Skeletal muscle tissue (tissue), 4 donors: ENCODE data around the gene FSTL4. TPM values are rescaled to one million over a fixed set of nuclear protein-coding genes. Genes with fewer than 3 reads are reported as not detected.

Experiments used
- H3K27ac ChIP-seq: one replicate; pipeline ENCODE4 v1.7.0; 2013; ENCODE audit warnings: mild to moderate bottlenecking, low read depth, low read length, inconsistent platforms
- H3K27me3 ChIP-seq, 3 donors: one replicate each; pipeline ENCODE4 v1.7.0; 2013; ENCODE audit warnings: low read length in 3 of 3; ENCODE audit not compliant: control insufficient read depth in 3 of 3, insufficient read depth in 3 of 3
- H3K36me3 ChIP-seq, 3 donors: one replicate each; pipeline ENCODE4 v1.7.0; 2013; ENCODE audit warnings: low read length in 3 of 3; ENCODE audit not compliant: control insufficient read depth in 3 of 3, insufficient read depth in 3 of 3
- H3K4me1 ChIP-seq, 3 donors: one replicate each; pipeline ENCODE4 v1.7.0; 2013; ENCODE audit warnings: low read length in 3 of 3, mild to moderate bottlenecking in 3 of 3; ENCODE audit not compliant: control insufficient read depth in 3 of 3, insufficient read depth in 3 of 3
- H3K4me3 ChIP-seq, 3 donors: one replicate each; pipeline ENCODE4 v1.7.0; 2013; ENCODE audit warnings: low read length in 3 of 3
- H3K9ac ChIP-seq, 3 donors: one replicate each; pipeline ENCODE4 v1.7.0; 2013; ENCODE audit warnings: low read length in 3 of 3, mild to moderate bottlenecking in 3 of 3, moderate library complexity in 2 of 3, low read depth in 1 of 3
- H3K9me3 ChIP-seq, 3 donors: one replicate each; pipeline ENCODE4 v1.7.0; 2013; ENCODE audit warnings: low read length in 3 of 3; ENCODE audit not compliant: control insufficient read depth in 3 of 3
- total RNA-seq: library from RNA; depleted of rRNA; stranded (reverse); fragments of >200 nt; gene quantifications from one replicate; pipeline ENCODE4 v1.2.3, GENCODE V29; 2014
- donor health status: Osteomylitis.

The FSTL4 gene
- total RNA-seq, 1 donor from 2014 or later, result 1.0 TPM

- no peak overlapping the region for H3K9ac ChIP-seq
- no peaks in the 10 kb centered on the region for H3K36me3 ChIP-seq
Measured at GRCh38 chr5:133307275-133307674, 305.1 kb downstream of the FSTL4 start.

GRCh38 chr5:133304707-133305216 is 307.6 kb downstream of the FSTL4 start:
- Histone ChIP-seq H3K9me3 (no peaks in the 10 kb centered on the region), H3K27ac (no peak overlapping the region), H3K4me1 (no peaks in the 10 kb centered on the region), H3K36me3 (no peaks in the 10 kb centered on the region), H3K4me3 (no peak overlapping the region), H3K27me3 (peaks cover 0 to 4% (median 4%) of the 10 kb centered on the region in 3 donors), H3K9ac (no peak overlapping the region)

More at GRCh38 chr5:133307275-133307674, 305.1 kb downstream of the FSTL4 start:
- H3K9me3 ChIP-seq, result no peaks in the 10 kb centered on the region
- no peak overlapping the region for H3K4me3 ChIP-seq
- H3K27ac ChIP-seq, result no peak overlapping the region
- peaks cover 0 to 4% (median 0%) of the 10 kb centered on the region in 3 donors for H3K27me3 ChIP-seq
- no peaks in the 10 kb centered on the region for H3K4me1 ChIP-seq

GRCh38 chr5:133304178-133304577 is 308.2 kb downstream of the FSTL4 start:
- Histone ChIP-seq H3K27me3 (peaks cover 0 to 4% (median 4%) of the 10 kb centered on the region in 3 donors), H3K36me3 (no peaks in the 10 kb centered on the region), H3K9me3 (no peaks in the 10 kb centered on the region), H3K4me3 (no peak overlapping the region), H3K27ac (no peak overlapping the region), H3K4me1 (no peaks in the 10 kb centered on the region), H3K9ac (no peak overlapping the region)

GRCh38 chr5:133303298-133303697 is 309.0 kb downstream of the FSTL4 start:
- Histone ChIP-seq H3K36me3 (no peaks in the 10 kb centered on the region), H3K27me3 (peaks cover 0 to 4% (median 4%) of the 10 kb centered on the region in 3 donors), H3K4me1 (no peaks in the 10 kb centered on the region)

GRCh38 chr5:133299728-133300127 is 312.6 kb downstream of the FSTL4 start:
- no peaks in the 10 kb centered on the region for H3K4me1 ChIP-seq
- no peak overlapping the region for H3K27ac ChIP-seq
- no peaks in the 10 kb centered on the region for H3K36me3 ChIP-seq
- no peaks in the 10 kb centered on the region for H3K9me3 ChIP-seq
- H3K4me3 ChIP-seq, result no peak overlapping the region
- H3K27me3 ChIP-seq, result peaks cover 0 to 10% (median 5%) of the 10 kb centered on the region in 3 donors
- no peak overlapping the region for H3K9ac ChIP-seq

More at GRCh38 chr5:133303298-133303697, 309.0 kb downstream of the FSTL4 start:
- Histone ChIP-seq H3K27ac (no peak overlapping the region), H3K9me3 (no peaks in the 10 kb centered on the region), H3K9ac (no peak overlapping the region), H3K4me3 (no peak overlapping the region)

GRCh38 chr5:133299021-133299420 is 313.3 kb downstream of the FSTL4 start:
- H3K4me1 ChIP-seq, result no peaks in the 10 kb centered on the region
- H3K27ac ChIP-seq, result no peak overlapping the region
- no peaks in the 10 kb centered on the region for H3K36me3 ChIP-seq
- peaks cover 0 to 15% (median 5%) of the 10 kb centered on the region in 3 donors for H3K27me3 ChIP-seq
- H3K9ac ChIP-seq, result no peak overlapping the region
- H3K9me3 ChIP-seq, result no peaks in the 10 kb centered on the region
- H3K4me3 ChIP-seq, result no peak overlapping the region

GRCh38 chr5:133298447-133298846 is 313.9 kb downstream of the FSTL4 start:
- no peak overlapping the region for H3K4me3 ChIP-seq
- no peak overlapping the region for H3K9ac ChIP-seq
- H3K27ac ChIP-seq, result no peak overlapping the region
- H3K9me3 ChIP-seq, result no peaks in the 10 kb centered on the region
- H3K4me1 ChIP-seq, result no peaks in the 10 kb centered on the region
- no peaks in the 10 kb centered on the region for H3K36me3 ChIP-seq
- H3K27me3 ChIP-seq, result peaks cover 0 to 15% (median 5%) of the 10 kb centered on the region in 3 donors

- no peak overlapping the region for H3K4me3 ChIP-seq
- no peaks in the 10 kb centered on the region for H3K36me3 ChIP-seq
- H3K4me1 ChIP-seq, result no peaks in the 10 kb centered on the region
- no peaks in the 10 kb centered on the region for H3K9me3 ChIP-seq
- H3K27ac ChIP-seq, result no peak overlapping the region
- peaks cover 0 to 15% (median 5%) of the 10 kb centered on the region in 3 donors for H3K27me3 ChIP-seq
- H3K9ac ChIP-seq, result no peak overlapping the region
Measured at GRCh38 chr5:133297293-133297692, 315.0 kb downstream of the FSTL4 start.

- no peaks in the 10 kb centered on the region for H3K9me3 ChIP-seq
- peaks cover 0 to 15% (median 5%) of the 10 kb centered on the region in 3 donors for H3K27me3 ChIP-seq
- no peak overlapping the region for H3K9ac ChIP-seq
- H3K4me3 ChIP-seq, result no peak overlapping the region
- H3K27ac ChIP-seq, result no peak overlapping the region
- H3K4me1 ChIP-seq, result no peaks in the 10 kb centered on the region
- H3K36me3 ChIP-seq, result no peaks in the 10 kb centered on the region
Measured at GRCh38 chr5:133296624-133297023, 315.7 kb downstream of the FSTL4 start.

GRCh38 chr5:133295520-133295919 is 316.8 kb downstream of the FSTL4 start:
- no peak overlapping the region for H3K9ac ChIP-seq
- no peaks in the 10 kb centered on the region for H3K9me3 ChIP-seq

More at GRCh38 chr5:133295520-133295919, 316.8 kb downstream of the FSTL4 start:
- H3K27ac ChIP-seq, result no peak overlapping the region
- no peak overlapping the region for H3K4me3 ChIP-seq
- H3K27me3 ChIP-seq, result peaks cover 0 to 11% (median 5%) of the 10 kb centered on the region in 3 donors
- H3K36me3 ChIP-seq, result no peaks in the 10 kb centered on the region
- H3K4me1 ChIP-seq, result no peaks in the 10 kb centered on the region
